Gastroesophageal sphincter (tissue), 3 donors: ENCODE measurements around the gene PACS1.

Experiments used
- POLR2A ChIP-seq, 2 donors: fragments of 450-650 bp; IDR thresholded peaks; one replicate each; pipeline ENCODE4 v1.6.1; 2017; ENCODE audit warnings: antibody characterized with exemption in 2 of 2, mild to moderate bottlenecking in 2 of 2, moderate library complexity in 1 of 2
- POLR2AphosphoS5 ChIP-seq: sonication (generic); formaldehyde crosslinking; IDR thresholded peaks from one replicate; pipeline ENCODE4 v1.6.1; 2017; ENCODE audit warnings: antibody characterized with exemption
- TF ChIP-seq, protein P1 (sequence below), 4 experiments: fragments of 200-600 bp in 2 of 4; fragments of 450-650 bp in 2 of 4; sonication (generic) in 1 of 4; IDR thresholded peaks; one replicate each; pipeline ENCODE4 v1.5.1; 2017 to 2019; ENCODE audit warnings: antibody characterized with exemption in 4 of 4, mild to moderate bottlenecking in 2 of 4, moderate library complexity in 2 of 4

DNA sequence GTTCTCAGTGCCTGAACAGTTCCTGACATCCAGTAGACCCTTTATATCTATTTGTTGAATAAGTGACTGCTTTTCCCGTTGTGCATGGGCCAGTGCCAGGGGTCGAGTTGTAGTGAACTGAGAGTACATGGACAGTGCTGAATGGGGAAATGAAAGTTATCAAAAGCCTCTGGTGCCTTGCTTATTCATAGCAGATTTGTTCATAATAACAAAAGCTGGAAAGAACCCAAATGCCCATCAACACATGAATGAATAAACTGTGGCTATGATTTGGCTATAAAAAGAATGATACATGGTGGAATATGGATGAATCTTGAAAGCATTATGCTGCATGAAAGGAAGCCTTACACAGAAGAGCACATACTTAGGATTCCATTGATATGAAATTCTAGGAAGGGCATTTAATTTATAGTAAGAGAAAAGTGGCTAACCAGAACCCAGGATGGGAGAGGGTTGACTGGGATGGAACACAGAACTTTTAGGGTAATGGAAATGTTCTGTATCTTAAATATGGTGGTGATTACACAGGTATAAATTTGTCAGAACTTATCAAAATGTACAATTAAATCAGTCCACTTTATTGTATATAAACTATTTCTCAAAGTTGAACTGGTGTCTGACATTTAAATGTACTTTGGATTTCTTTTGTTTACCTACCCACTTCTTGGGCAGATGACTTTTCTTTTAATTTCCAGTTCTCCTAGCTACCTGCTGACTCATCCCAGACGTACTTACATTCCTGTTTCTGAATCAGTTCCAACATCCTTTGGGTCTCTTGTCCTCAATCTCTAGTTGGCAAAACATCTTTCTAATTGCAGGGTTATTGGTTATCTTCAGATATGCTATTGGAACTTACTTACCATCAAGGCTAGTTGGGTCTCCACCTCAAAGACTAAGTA lies 42.8 kb downstream of the PACS1 start:
- TF ChIP-seq, protein P1, sequence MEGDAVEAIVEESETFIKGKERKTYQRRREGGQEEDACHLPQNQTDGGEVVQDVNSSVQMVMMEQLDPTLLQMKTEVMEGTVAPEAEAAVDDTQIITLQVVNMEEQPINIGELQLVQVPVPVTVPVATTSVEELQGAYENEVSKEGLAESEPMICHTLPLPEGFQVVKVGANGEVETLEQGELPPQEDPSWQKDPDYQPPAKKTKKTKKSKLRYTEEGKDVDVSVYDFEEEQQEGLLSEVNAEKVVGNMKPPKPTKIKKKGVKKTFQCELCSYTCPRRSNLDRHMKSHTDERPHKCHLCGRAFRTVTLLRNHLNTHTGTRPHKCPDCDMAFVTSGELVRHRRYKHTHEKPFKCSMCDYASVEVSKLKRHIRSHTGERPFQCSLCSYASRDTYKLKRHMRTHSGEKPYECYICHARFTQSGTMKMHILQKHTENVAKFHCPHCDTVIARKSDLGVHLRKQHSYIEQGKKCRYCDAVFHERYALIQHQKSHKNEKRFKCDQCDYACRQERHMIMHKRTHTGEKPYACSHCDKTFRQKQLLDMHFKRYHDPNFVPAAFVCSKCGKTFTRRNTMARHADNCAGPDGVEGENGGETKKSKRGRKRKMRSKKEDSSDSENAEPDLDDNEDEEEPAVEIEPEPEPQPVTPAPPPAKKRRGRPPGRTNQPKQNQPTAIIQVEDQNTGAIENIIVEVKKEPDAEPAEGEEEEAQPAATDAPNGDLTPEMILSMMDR (IDR thresholded peaks at IDR 0.05), result no peak
- TF ChIP-seq POLR2A (IDR thresholded peaks at IDR 0.05) (no peak), POLR2AphosphoS5 (peak; percentile 17)
